GM12801 (cell line): ENCODE data around the gene TSPAN7.

Source experiments
- CTCF ChIP-seq: IDR thresholded peaks from one replicate; pipeline ENCODE4 v1.5.1; 2011; ENCODE audit warnings: control low read depth; ENCODE audit not compliant: insufficient read length; ENCODE audit errors: extremely low read depth

TSPAN7 gene

GRCh38 chrX:38666909-38667308 is 105.6 kb downstream of the TSPAN7 start:
- no peak for TF ChIP-seq CTCF

- TF ChIP-seq CTCF: no peak
These were observed 107.4 kb downstream of the TSPAN7 start for GRCh38 chrX:38668771-38669170.

- TF ChIP-seq CTCF: no peak
These were observed 108.1 kb downstream of the TSPAN7 start for GRCh38 chrX:38669428-38669827.

GRCh38 chrX:38672646-38673045 is 111.3 kb downstream of the TSPAN7 start:
- no peak for TF ChIP-seq CTCF

- no peak for TF ChIP-seq CTCF
These were observed 114.5 kb downstream of the TSPAN7 start for GRCh38 chrX:38675856-38676255.

GRCh38 chrX:38678183-38678582 is 116.8 kb downstream of the TSPAN7 start:
- TF ChIP-seq CTCF: no peak

- no peak for TF ChIP-seq CTCF
These were observed 117.5 kb downstream of the TSPAN7 start for GRCh38 chrX:38678821-38679220.

- no peak for TF ChIP-seq CTCF
These were observed 118.4 kb downstream of the TSPAN7 start for GRCh38 chrX:38679695-38680094.
